HG03521 (cell line): Measurements from ENCODE around the gene CFAP46.
"Not testable (repeated sequence)": the region's sequence is repeated elsewhere in the genome, so short reads cannot be mapped to it uniquely, and the experiment has no call there.

ENCODE experiments used
- ATAC-seq: cut with Tn5 transposase; IDR thresholded peaks from one replicate; pipeline ENCODE4 v1.9.1; 2021; ENCODE audit warnings: mild to moderate bottlenecking, moderate library complexity; ENCODE audit not compliant: unreplicated experiment

The CFAP46 gene

DNA sequence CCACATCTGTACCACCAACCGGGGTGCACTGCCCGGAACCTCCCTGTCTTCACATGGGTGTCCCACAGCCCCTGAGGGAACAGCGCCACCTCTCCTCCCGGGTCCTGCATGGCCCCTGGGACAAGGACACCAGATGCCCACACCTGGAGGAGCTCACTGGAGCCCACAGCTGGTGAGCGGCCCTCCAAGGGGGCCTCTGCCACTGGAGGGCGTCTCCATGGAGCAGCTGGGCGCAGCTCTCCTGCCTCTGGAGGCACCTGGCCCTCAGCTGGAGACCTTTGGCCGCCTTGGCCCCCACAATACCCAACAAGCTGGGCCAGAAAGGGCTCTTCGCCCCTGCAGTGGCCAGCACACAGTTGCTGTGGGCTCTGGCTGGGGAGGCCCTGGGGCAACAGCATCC lies 149.2 kb downstream of the CFAP46 start:
- no peak for ATAC-seq

- ATAC-seq: no peak
Observed at GRCh38 chr10:132792796-132793195, 149.6 kb downstream of the CFAP46 start.

GRCh38 chr10:132792099-132792498 lies 150.3 kb downstream of the CFAP46 start:
- not testable (repeated sequence) for ATAC-seq

DNA sequence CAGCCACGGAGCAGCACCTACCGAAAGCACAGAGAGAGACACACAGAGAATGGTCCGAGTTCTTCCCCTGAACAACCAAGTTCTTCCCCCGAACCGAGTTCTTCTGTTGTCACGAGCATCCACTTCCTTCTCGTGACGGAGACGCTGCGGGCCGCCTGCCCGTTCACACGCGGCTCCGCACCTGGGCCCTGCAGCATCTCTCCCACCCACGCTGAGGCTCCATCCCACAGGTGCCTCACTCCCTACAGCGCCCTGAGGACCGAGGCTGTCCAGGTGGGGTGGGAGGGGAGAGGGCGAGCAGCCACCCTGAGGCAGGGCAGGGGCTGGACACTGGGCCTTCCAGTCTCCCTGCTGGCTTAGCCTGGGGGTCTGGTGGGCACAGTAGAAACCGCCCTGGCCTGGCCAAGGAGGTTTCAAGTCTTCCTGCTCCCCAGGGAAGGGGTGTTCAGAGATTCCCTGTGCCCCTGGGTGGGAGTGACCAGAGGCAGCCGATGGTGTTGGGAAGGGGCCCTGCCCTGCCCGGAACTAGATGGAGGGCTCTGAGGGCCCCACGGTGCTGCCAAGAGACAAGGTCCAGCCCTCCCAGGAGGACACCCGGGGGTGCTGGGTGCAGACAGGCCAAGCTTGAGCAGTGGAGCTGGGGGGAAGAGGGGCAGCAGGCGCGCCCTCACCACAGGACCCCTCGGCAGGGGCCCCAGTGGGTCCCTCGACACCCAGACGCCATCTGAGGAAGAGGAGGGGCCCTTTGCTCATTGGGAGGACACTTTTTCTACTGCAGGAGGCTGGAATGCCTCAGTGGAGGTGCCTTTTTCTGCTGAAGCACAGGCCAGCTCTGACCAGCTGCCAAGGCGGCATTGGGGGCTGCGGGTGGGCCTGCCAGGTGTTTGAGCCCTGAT lies 151.2 kb downstream of the CFAP46 start:
- ATAC-seq: no peak

DNA sequence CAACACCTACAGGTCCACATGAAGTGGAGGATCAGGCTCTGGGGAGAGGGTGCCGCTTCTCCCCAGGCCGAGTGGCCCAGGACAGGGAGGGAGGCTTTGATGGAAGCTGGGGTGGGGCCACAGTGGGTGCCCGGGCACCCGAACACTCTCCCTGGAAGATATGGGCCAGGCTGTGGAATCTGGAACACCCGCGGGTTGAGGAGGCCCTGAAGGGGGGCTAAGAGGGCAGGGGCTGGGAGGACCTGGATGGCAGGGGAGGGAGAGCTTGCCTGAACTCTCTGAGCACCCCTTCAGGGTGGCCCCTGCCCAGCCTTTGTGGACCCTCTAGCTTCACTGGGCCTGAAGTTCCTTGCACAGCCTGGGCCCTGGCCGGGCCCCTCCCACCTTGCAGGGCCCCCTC lies 151.9 kb downstream of the CFAP46 start:
- ATAC-seq: no peak

DNA sequence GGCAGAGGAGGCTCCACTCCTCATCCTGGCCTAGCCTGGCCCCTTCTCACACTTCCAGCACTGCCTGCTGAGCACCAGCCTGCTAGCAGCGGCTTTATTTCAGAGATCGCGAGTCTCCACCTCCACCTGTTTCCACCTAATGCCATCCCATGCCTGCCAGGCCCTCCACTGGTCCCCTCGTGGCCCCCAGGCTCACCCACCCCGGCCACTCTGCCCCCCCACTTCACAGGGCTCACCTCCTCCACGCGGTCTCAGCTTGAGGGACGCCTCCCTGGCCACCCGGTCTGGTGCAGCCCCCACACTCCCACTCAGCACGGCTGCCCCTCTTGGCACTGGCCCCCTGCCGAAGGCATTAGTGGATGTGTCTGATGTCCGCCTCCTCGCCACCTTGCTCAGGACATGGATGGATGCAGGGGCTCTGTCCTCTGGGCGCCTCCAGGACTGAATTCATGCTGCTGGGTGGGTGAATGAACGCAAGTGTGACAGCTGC lies 152.7 kb downstream of the CFAP46 start:
- no peak for ATAC-seq

GRCh38 chr10:132788831-132789219 lies 153.5 kb downstream of the CFAP46 start:
- no peak for ATAC-seq

DNA sequence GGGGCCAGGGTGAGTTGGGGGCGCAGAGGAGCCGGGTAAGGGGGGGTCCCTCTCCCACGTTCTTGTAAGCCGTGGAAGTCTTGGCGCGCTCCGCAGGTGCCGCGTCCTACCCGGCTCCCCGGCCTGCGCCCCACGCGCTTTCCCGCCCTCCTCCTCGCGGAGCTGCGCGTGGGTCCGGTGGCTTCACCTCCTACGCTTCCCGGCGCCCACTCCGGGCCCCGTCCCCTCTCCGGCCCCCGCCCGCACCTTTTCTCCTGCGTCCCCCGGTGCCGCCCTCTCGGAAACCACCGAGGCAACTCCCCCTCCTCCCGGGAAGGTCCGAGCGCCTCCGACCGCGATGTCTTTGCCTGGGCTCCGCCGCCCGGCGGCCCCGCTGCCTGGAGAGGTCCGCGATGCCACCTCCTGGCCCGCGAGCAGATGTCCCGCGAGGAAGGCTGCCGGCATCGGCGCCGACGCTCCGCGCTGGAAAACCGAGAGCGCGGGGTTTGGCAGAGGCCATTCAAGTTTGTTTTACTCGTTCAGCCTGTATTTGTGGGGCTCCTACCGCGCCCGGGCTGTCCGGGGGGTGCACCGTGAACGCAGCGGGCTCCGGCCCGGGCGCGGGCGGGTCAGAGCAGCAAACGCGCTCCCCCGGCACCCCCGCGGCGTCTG lies 154.1 kb downstream of the CFAP46 start:
- no peak for ATAC-seq

- ATAC-seq: no peak
Observed at GRCh38 chr10:132787495-132788179, 154.7 kb downstream of the CFAP46 start.

- ATAC-seq: no peak
Observed at GRCh38 chr10:132786884-132787494, 155.4 kb downstream of the CFAP46 start.

DNA sequence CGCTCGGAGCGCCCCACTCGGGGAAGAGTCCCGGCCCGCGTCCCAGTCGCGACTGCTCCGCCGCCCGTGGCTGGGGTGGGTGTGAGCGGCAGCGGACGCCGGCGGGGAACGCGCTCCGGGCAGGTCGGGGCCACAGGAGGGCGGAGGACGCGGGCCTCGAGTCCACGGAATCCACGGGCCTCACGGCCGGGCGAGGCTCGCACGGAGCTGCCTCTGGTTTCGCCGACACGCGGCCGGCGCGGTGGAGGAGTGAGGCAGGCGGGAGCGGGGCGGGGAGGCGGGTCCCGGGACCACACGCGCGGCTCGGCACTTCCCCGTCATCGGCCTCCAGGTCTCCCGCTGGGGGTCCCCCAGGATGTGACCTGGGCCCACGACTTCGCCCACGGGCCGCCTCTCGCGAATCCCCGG lies 155.9 kb downstream of the CFAP46 start:
- no peak for ATAC-seq

- no peak for ATAC-seq
Observed at GRCh38 chr10:132785723-132786475, 156.5 kb downstream of the CFAP46 start, which contains the start of gene NKX6-2. Gene NKX6-2, minus strand, starts transcription at chr10:132786147. Its CDS starts 199 bp downstream, at chr10:132785948.

DNA sequence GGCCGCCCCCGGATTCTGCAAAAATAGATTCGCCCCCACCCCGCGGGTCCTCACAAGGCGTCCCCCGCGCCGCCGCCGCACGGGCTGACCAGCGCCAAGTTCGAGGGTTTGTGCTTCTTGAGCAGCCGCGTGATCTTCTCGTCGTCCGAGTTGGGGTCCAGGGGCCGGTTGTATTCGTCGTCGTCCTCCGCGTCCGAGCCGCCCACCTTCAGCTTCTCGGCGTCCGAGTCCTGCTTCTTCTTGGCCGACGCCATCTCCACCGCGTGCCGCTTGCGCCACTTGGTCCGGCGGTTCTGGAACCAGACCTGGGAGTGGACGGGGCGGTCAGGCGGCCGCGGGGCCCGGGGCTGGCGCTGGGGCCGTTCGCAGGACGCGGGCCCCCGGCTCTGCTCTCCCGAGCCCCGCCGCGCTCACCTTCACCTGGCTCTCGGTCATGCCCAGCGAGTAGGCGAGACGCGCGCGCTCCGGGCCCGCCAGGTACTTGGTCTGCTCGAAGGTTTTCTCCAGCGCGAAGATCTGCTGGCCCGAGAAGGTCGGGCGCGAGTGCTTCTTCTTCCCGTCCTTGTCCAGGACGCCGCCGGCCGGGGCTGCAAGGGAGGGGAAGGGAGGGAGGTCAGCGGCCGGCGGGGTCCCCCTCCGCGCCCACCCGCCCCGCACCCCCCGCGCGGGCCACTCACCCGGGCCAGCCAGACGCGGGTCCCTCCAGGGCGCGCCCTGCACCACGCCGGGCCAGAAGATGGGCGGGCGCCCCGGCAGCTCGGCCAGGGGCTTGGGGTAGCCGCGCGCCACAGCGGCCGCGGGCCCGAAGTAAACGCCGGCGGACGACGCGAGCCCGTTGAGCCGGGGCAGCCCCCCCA lies 157.3 kb downstream of the CFAP46 start:
- no peak for ATAC-seq

GRCh38 chr10:132783940-132784865 lies 158.2 kb downstream of the CFAP46 start:
- ATAC-seq: no peak

- no peak for ATAC-seq
Observed at GRCh38 chr10:132783165-132783939, 159.0 kb downstream of the CFAP46 start.

DNA sequence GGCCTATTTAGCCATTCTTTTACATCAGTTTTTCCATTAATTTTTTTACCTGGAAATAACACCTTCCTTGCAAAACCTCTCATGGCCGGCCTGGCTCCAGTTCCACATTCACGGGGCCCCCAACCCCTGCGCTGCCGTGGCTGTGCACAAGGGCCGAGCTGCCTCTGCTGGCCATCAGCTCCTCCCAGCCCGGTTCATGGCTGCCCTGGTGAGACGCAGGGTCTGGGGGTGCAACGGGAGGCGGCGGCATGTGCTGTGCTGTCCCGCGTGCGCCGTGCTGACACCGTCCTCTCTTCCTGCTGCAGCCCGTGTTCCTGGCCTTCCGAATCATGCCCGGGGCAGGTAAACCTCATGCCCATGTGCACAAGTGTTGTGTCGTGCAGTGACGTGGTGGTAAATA lies 160.8 kb downstream of the CFAP46 start:
- ATAC-seq: no peak

DNA sequence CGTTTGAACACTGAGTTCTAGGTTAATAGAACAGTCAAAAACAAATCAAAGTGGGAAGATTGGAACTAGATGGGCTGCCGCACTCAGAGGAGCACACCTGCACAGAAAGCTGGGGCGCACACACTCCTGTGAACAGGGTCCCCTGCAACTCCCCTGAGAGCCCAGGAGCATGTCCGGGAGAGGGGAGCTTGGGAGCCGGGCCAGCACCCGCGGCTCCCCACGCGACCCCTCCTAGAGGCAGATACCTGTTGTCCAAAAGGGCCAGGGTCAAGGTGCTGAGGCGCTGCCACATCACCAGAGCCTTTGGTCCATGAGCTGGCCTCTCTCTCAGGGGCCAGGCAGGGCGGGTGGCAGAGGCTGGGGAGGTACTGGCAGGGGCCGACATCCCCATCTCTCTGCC lies 162.0 kb downstream of the CFAP46 start:
- no peak for ATAC-seq
